SK-N-SH (cell line): Measurements from ENCODE around the gene TULP4.

Experiments used
- CTCF ChIP-seq: fragments of 200-600 bp; sonication (generic); IDR thresholded peaks from 2 replicates; pipeline ENCODE4 v1.6.1; 2017; ENCODE audit warnings: antibody characterized with exemption, mild to moderate bottlenecking, moderate library complexity
- EZH2phosphoT487 ChIP-seq: fragments of 200-600 bp; sonication (generic); IDR thresholded peaks from 2 replicates; pipeline ENCODE4 v1.6.1; 2017; ENCODE audit warnings: low read depth, mixed run types, mild to moderate bottlenecking, antibody characterized with exemption, moderate library complexity, borderline replicate concordance
- GABPA ChIP-seq: IDR thresholded peaks from 2 replicates; pipeline ENCODE4 v1.4.0; 2012; ENCODE audit warnings: low read depth, mild to moderate bottlenecking
- MXI1 ChIP-seq: IDR thresholded peaks from 2 replicates; pipeline ENCODE4 v1.6.1; 2012; ENCODE audit warnings: mild to moderate bottlenecking, low read depth, low read length, improper control_type of control experiment
- NFIC ChIP-seq: IDR thresholded peaks from 2 replicates; pipeline ENCODE4 v1.4.0; 2012; ENCODE audit warnings: borderline replicate concordance
- RAD21 ChIP-seq: IDR thresholded peaks from 2 replicates; pipeline ENCODE4 v1.6.1; 2012; ENCODE audit warnings: mild to moderate bottlenecking, low read length
- RXRA ChIP-seq: IDR thresholded peaks from 2 replicates; pipeline ENCODE4 v1.4.0; 2012; ENCODE audit warnings: low read depth, mild to moderate bottlenecking, borderline replicate concordance
- SMC3 ChIP-seq: IDR thresholded peaks from 2 replicates; pipeline ENCODE4 v1.6.1; 2012; ENCODE audit warnings: low read depth, low read length, improper control_type of control experiment
- YY1 ChIP-seq: IDR thresholded peaks from 2 replicates; pipeline ENCODE4 v1.4.0; 2012; ENCODE audit warnings: low read depth, mild to moderate bottlenecking
- TF ChIP-seq, protein P1 (sequence below): IDR thresholded peaks from 2 replicates; pipeline ENCODE4 v1.4.0; 2012; ENCODE audit warnings: low read depth, borderline replicate concordance
- TF ChIP-seq, protein P2 (sequence below): IDR thresholded peaks from 2 replicates; pipeline ENCODE4 v1.4.0; 2012; ENCODE audit warnings: low read depth, borderline replicate concordance

GRCh38 chr6:158492881-158493280 lies 180.6 kb downstream of the TULP4 start:
- TF ChIP-seq, protein P1, sequence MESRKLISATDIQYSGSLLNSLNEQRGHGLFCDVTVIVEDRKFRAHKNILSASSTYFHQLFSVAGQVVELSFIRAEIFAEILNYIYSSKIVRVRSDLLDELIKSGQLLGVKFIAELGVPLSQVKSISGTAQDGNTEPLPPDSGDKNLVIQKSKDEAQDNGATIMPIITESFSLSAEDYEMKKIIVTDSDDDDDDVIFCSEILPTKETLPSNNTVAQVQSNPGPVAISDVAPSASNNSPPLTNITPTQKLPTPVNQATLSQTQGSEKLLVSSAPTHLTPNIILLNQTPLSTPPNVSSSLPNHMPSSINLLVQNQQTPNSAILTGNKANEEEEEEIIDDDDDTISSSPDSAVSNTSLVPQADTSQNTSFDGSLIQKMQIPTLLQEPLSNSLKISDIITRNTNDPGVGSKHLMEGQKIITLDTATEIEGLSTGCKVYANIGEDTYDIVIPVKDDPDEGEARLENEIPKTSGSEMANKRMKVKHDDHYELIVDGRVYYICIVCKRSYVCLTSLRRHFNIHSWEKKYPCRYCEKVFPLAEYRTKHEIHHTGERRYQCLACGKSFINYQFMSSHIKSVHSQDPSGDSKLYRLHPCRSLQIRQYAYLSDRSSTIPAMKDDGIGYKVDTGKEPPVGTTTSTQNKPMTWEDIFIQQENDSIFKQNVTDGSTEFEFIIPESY = no peak
- TF ChIP-seq GABPA (no peak), CTCF (no peak), MXI1 (no peak), EZH2phosphoT487 (no peak), RXRA (no peak), NFIC (no peak), RAD21 (no peak), SMC3 (no peak), YY1 (no peak)
- TF ChIP-seq, protein P2, sequence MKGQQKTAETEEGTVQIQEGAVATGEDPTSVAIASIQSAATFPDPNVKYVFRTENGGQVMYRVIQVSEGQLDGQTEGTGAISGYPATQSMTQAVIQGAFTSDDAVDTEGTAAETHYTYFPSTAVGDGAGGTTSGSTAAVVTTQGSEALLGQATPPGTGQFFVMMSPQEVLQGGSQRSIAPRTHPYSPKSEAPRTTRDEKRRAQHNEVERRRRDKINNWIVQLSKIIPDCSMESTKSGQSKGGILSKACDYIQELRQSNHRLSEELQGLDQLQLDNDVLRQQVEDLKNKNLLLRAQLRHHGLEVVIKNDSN = no peak
